IMR-90 (cell line): ENCODE results near the gene ARHGEF7. TPM values are rescaled to one million over a fixed set of nuclear protein-coding genes. Genes with fewer than 3 reads are reported as not detected.

Experiments used
- ATAC-seq: fragments of 200-7000 bp; cut with Tn5 transposase; 2 replicates; pipeline ENCODE4 v1.9.1; 2020; ENCODE audit warnings: low read depth, mild to moderate bottlenecking, moderate library complexity
- BruUV-seq: library from RNA; stranded (reverse); fragments of 400-500 nt; replicated peaks from 2 replicates; lab custom pipeline; 2021; lab: Mats Ljungman, UMichigan
- CTCF ChIA-PET: fragments of 300-600 bp; formaldehyde crosslinking; extraction: SDS; loops from one replicate; lab custom pipeline; 2021; ENCODE audit warnings: antibody characterized with exemption; lab: Yijun Ruan, JAX
- POLR2A ChIA-PET: fragments of 300-600 bp; sonication (Branson Sonifier 250); formaldehyde crosslinking; loops from one replicate; lab custom pipeline; 2022; ENCODE audit warnings: antibody characterized with exemption; ENCODE audit not compliant: unreplicated experiment; lab: Charles Lee
- DNase-seq: peaks from one replicate; pipeline ENCODE4 v3.0.0; 2013
- H2AFZ ChIP-seq: replicated peaks from 2 replicates; pipeline ENCODE3; 2013; ENCODE audit warnings: low read length, mild to moderate bottlenecking; ENCODE audit not compliant: poor library complexity
- H2AK5ac ChIP-seq: 2 replicates; pipeline ENCODE4 v1.6.1; 2013; ENCODE audit warnings: low read depth, low read length, inconsistent platforms
- H2AK9ac ChIP-seq: replicated peaks from 2 replicates; pipeline ENCODE3; 2013; ENCODE audit warnings: mild to moderate bottlenecking, low read depth, low read length, moderate library complexity; ENCODE audit not compliant: poor library complexity
- H2BK120ac ChIP-seq: 2 replicates; pipeline ENCODE4 v1.6.1; 2013; ENCODE audit warnings: low read depth, low read length, inconsistent platforms
- H2BK15ac ChIP-seq: 3 replicates; pipeline ENCODE4 v1.6.1; 2013; ENCODE audit warnings: low read depth, low read length, inconsistent platforms
- H2BK20ac ChIP-seq: 2 replicates; pipeline ENCODE4 v1.6.1; 2013; ENCODE audit warnings: low read depth, mild to moderate bottlenecking, inconsistent platforms, low read length, moderate library complexity
- H2BK5ac ChIP-seq: 2 replicates; pipeline ENCODE4 v1.6.1; 2013; ENCODE audit warnings: mild to moderate bottlenecking, low read depth, low read length, inconsistent platforms; ENCODE audit not compliant: poor library complexity, severe bottlenecking
- H3K14ac ChIP-seq: replicated peaks from 2 replicates; pipeline ENCODE4 v1.6.1; 2013; ENCODE audit warnings: low read depth, low read length, inconsistent platforms
- H3K18ac ChIP-seq: 2 replicates; pipeline ENCODE4 v1.6.1; 2013; ENCODE audit warnings: low read depth, low read length, control low read depth
- H3K23ac ChIP-seq: 2 replicates; pipeline ENCODE4 v1.6.1; 2013; ENCODE audit warnings: low read depth, low read length, inconsistent platforms
- H3K27ac ChIP-seq: 2 replicates; pipeline ENCODE4 v1.5.1; 2013; ENCODE audit warnings: mild to moderate bottlenecking, control low read depth, low read length; ENCODE audit not compliant: insufficient read depth
- H3K27me3 ChIP-seq: 2 replicates; pipeline ENCODE4 v1.6.1; 2013; ENCODE audit warnings: low read length; ENCODE audit not compliant: control insufficient read depth, insufficient read depth
- H3K36me3 ChIP-seq: 2 replicates; pipeline ENCODE4 v1.6.1; 2013; ENCODE audit warnings: low read length, mixed read lengths; ENCODE audit not compliant: control insufficient read depth, insufficient read depth
- H3K4ac ChIP-seq: 2 replicates; pipeline ENCODE4 v1.6.1; 2013; ENCODE audit warnings: low read depth, low read length, inconsistent platforms
- H3K4me1 ChIP-seq: 2 replicates; pipeline ENCODE4 v1.6.1; 2013; ENCODE audit warnings: low read length, mixed read lengths; ENCODE audit not compliant: control insufficient read depth, insufficient read depth
- H3K4me2 ChIP-seq: 2 replicates; pipeline ENCODE4 v1.6.1; 2013; ENCODE audit warnings: low read depth, mild to moderate bottlenecking, control low read depth, low read length, moderate library complexity
- H3K4me3 ChIP-seq: 2 replicates; pipeline ENCODE4 v1.5.1; 2013; ENCODE audit warnings: low read depth, mild to moderate bottlenecking, control low read depth, low read length, moderate library complexity; ENCODE audit not compliant: insufficient read depth
- H3K56ac ChIP-seq: 2 replicates; pipeline ENCODE4 v1.6.1; 2013; ENCODE audit warnings: low read length, inconsistent platforms; ENCODE audit not compliant: insufficient read depth; ENCODE audit errors: extremely low read depth
- H3K79me1 ChIP-seq, 2 experiments: 2 replicates each; pipeline ENCODE4 v1.6.1; 2013; ENCODE audit warnings: low read length in 2 of 2, inconsistent platforms in 1 of 2, low read depth in 1 of 2
- H3K9ac ChIP-seq: 2 replicates; pipeline ENCODE4 v1.6.1; 2013; ENCODE audit warnings: low read depth, low read length, control low read depth
- H3K9me1 ChIP-seq: 2 replicates; pipeline ENCODE4 v1.6.1; 2013; ENCODE audit warnings: low read length, inconsistent platforms; ENCODE audit not compliant: insufficient read depth
- H3K9me3 ChIP-seq: 2 replicates; pipeline ENCODE4 v1.6.1; 2013; ENCODE audit warnings: low read length; ENCODE audit not compliant: control insufficient read depth, insufficient read depth
- H4K20me1 ChIP-seq: 2 replicates; pipeline ENCODE4 v1.6.1; 2013; ENCODE audit warnings: low read length, inconsistent platforms; ENCODE audit not compliant: insufficient read depth
- H4K5ac ChIP-seq: 2 replicates; pipeline ENCODE4 v1.6.1; 2013; ENCODE audit warnings: mild to moderate bottlenecking, low read depth, low read length, control low read depth
- H4K8ac ChIP-seq, 2 experiments: 2 replicates each; pipeline ENCODE4 v1.6.1; 2013; ENCODE audit warnings: low read depth in 2 of 2, low read length in 2 of 2, control low read depth in 1 of 2, inconsistent platforms in 1 of 2
- H4K91ac ChIP-seq: 2 replicates; pipeline ENCODE4 v1.6.1; 2013; ENCODE audit warnings: low read depth, low read length, inconsistent platforms; ENCODE audit not compliant: insufficient read depth
- BHLHE40 ChIP-seq: fragments of 150-350 bp; IDR thresholded peaks from 2 replicates; pipeline ENCODE4 v1.6.1; 2016; ENCODE audit warnings: mild to moderate bottlenecking, low read depth, low read length
- CHD1 ChIP-seq: IDR thresholded peaks from 2 replicates; pipeline ENCODE4 v1.6.1; 2012; ENCODE audit warnings: low read depth, low read length, improper control_type of control experiment
- CTCF ChIP-seq: conservative IDR thresholded peaks from 2 replicates; pipeline ENCODE4 v1.5.1; 2012; ENCODE audit warnings: mild to moderate bottlenecking, low read depth, low read length, improper control_type of control experiment
- ELK1 ChIP-seq: fragments of 150-350 bp; IDR thresholded peaks from 2 replicates; pipeline ENCODE4 v1.6.1; 2016; ENCODE audit warnings: low read depth, mild to moderate bottlenecking, low read length, moderate library complexity, borderline replicate concordance
- FOS ChIP-seq: fragments of 150-350 bp; IDR thresholded peaks from 2 replicates; pipeline ENCODE4 v1.6.1; 2016; ENCODE audit warnings: low read depth, low read length
- MAFK ChIP-seq: IDR thresholded peaks from 2 replicates; pipeline ENCODE4 v1.6.1; 2012; ENCODE audit warnings: low read depth, low read length, improper control_type of control experiment
- MAZ ChIP-seq: IDR thresholded peaks from 2 replicates; pipeline ENCODE4 v1.6.1; 2012; ENCODE audit warnings: low read depth, mild to moderate bottlenecking, low read length, improper control_type of control experiment, moderate library complexity, borderline replicate concordance
- NFE2L2 ChIP-seq: fragments of 150-350 bp; IDR thresholded peaks from 2 replicates; pipeline ENCODE4 v1.6.1; 2016; ENCODE audit warnings: low read depth, mild to moderate bottlenecking, low read length
- POLR2A ChIP-seq: IDR thresholded peaks from 2 replicates; pipeline ENCODE4 v1.6.1; 2012; ENCODE audit warnings: mild to moderate bottlenecking, low read depth, low read length
- RAD21 ChIP-seq: IDR thresholded peaks from 2 replicates; pipeline ENCODE4 v1.6.1; 2012; ENCODE audit warnings: low read length, improper control_type of control experiment
- RCOR1 ChIP-seq: IDR thresholded peaks from 2 replicates; pipeline ENCODE4 v1.6.1; 2012; ENCODE audit warnings: mild to moderate bottlenecking, low read length, improper control_type of control experiment; ENCODE audit not compliant: insufficient replicate concordance
- RFX5 ChIP-seq: IDR thresholded peaks from 2 replicates; pipeline ENCODE4 v1.8.0; 2012; ENCODE audit warnings: low read depth, mild to moderate bottlenecking, low read length, moderate library complexity
- SMC3 ChIP-seq: fragments of 150-350 bp; IDR thresholded peaks from 2 replicates; pipeline ENCODE4 v1.6.1; 2016; ENCODE audit warnings: low read depth, mild to moderate bottlenecking, antibody characterized with exemption, low read length, moderate library complexity
- WGBS, 2 experiments: methylation state at CpG; one replicate each; pipeline versions ENCODE4 v1.1.5 to v1.1.7; 2013; ENCODE audit warnings: missing lambda C conversion rate in 2 of 2; ENCODE audit not compliant: insufficient read length in 1 of 2; ENCODE audit errors: extremely low coverage in 2 of 2; 5-methylcytosine and 5-hydroxymethylcytosine counted together
- dilution Hi-C: fragments of 300-500 bp; cut with HindIII; formaldehyde crosslinking; loops from one replicate; pipeline ENCODE4 v1.14.3; 2018; ENCODE audit warnings: low sequenced_read_pairs; ENCODE audit not compliant: unreplicated experiment
- in situ Hi-C: fragments of 300-500 bp; cut with MboI; formaldehyde crosslinking; loops from 3 replicates; pipeline ENCODE4 v1.14.3; 2019; ENCODE audit warnings: low sequenced_read_pairs, inconsistent platforms, mixed read lengths
- intact Hi-C: fragments of 100-400 bp; cut with micrococcal nuclease; formaldehyde crosslinking; loops from 2 replicates; pipeline ENCODE4 v1.10.0; 2022
- polyA plus RNA-seq, 3 experiments: library from polyadenylated mRNA; depleted of rRNA; stranded (reverse); fragments of >200 nt; gene quantifications; 2 replicates each; pipeline ENCODE4 v1.2.3, GENCODE V29; 2012; ENCODE audit warnings: low replicate concordance in 1 of 3
- total RNA-seq: library from RNA; depleted of rRNA; stranded (reverse); fragments of >200 nt; gene quantifications from 2 replicates; pipeline ENCODE4 v1.2.3, GENCODE V29; 2012
- TF ChIP-seq, protein P1 (sequence below): fragments of 150-350 bp; IDR thresholded peaks from 2 replicates; pipeline ENCODE4 v1.6.1; 2017; ENCODE audit warnings: mild to moderate bottlenecking, antibody characterized with exemption, low read length, low read depth

The ARHGEF7 gene
- total and polyA plus RNA-seq, 2 of the 4 experiments (the other 2 are of a cell fraction): 32.9 to 59.0 TPM

GRCh38 chr13:111336666-111337065, 221.6 kb downstream of the ARHGEF7 start:
- no peak overlapping the region for H3K4me3 ChIP-seq
- no peak overlapping the region for H3K9ac ChIP-seq
- peaks cover 4% of the 10 kb centered on the region; the same call in 1 of the 2 replicates for H3K9me1 ChIP-seq
- H2BK20ac ChIP-seq: 0 out of 2 replicates have a peak overlapping the region, but pooled peaks have one; percentile 27
- no peak overlapping the region for H3K27ac ChIP-seq
- H2BK120ac ChIP-seq: peak overlapping the region; percentile 47; the same call in 1 of the 2 replicates
- H3K36me3 ChIP-seq: no peaks in the 10 kb centered on the region
- H2BK5ac ChIP-seq: peak overlapping the region; percentile 10
- H3K18ac ChIP-seq: no peak overlapping the region
- H2AK9ac ChIP-seq: no peak overlapping the region
- no peak overlapping the region for H3K4me2 ChIP-seq
- in situ Hi-C loops (no loop called here), intact Hi-C loops (no loop called here), dilution Hi-C loops (no loop called here)
- no peak for TF ChIP-seq MAZ
- TF ChIP-seq RFX5: no peak
- TF ChIP-seq SMC3: no peak
- TF ChIP-seq, protein P1, sequence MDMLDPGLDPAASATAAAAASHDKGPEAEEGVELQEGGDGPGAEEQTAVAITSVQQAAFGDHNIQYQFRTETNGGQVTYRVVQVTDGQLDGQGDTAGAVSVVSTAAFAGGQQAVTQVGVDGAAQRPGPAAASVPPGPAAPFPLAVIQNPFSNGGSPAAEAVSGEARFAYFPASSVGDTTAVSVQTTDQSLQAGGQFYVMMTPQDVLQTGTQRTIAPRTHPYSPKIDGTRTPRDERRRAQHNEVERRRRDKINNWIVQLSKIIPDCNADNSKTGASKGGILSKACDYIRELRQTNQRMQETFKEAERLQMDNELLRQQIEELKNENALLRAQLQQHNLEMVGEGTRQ: no peak
- TF ChIP-seq RCOR1: no peak
- no peak for TF ChIP-seq RAD21
- TF ChIP-seq MAFK: no peak
- no peak for TF ChIP-seq NFE2L2
- TF ChIP-seq CTCF: no peak
- no peak for TF ChIP-seq POLR2A
- no peak for TF ChIP-seq FOS
- TF ChIP-seq ELK1: no peak
- no peak for TF ChIP-seq CHD1
- no peak for TF ChIP-seq BHLHE40
- DNase-seq (peak; percentile 49), ATAC-seq (no peak; the same call in 1 of the 2 replicates)
- H3K27me3 ChIP-seq: 0 out of 2 replicates have a peak, but pooled peaks cover 2% of the 10 kb centered on the region
- no peak overlapping the region for H4K5ac ChIP-seq
- no TSS peak for BruUV-seq
- no peak overlapping the region for H3K23ac ChIP-seq
- no peak overlapping the region for H3K56ac ChIP-seq
- H3K4me1 ChIP-seq: peaks cover 8% of the 10 kb centered on the region
- H2BK15ac ChIP-seq: no peak overlapping the region; the same call in 2 of the 3 replicates
- H3K4ac ChIP-seq: peak overlapping the region; percentile 24; the same call in 1 of the 2 replicates
- ChIA-PET CTCF (no interaction called here), POLR2A (no interaction called here)
- H3K14ac ChIP-seq: no peak overlapping the region
- peaks cover 3% of the 10 kb centered on the region for H3K9me3 ChIP-seq
- H4K91ac ChIP-seq: no peak overlapping the region
- H4K8ac ChIP-seq: peak overlapping the region in 1 of 2 experiments; percentile 0; a peak in 1 of 4 replicates
- no peaks in the 10 kb centered on the region for H3K79me1 ChIP-seq
- H4K20me1 ChIP-seq: no peaks in the 10 kb centered on the region
- 95% methylated on average over 4 of the region's 9 CpGs; no CpG with 5 or more reads in 1 of the 2 experiments for WGBS, 2 experiments
- no peak overlapping the region for H2AFZ ChIP-seq
- H2AK5ac ChIP-seq: peak overlapping the region; percentile 73; the same call in 1 of the 2 replicates
